B cell (primary cell): ENCODE measurements around the gene WT1.

Experiments used
- EZH2 ChIP-seq: IDR thresholded peaks from 2 replicates; pipeline ENCODE4 v1.6.1; 2012; ENCODE audit warnings: borderline replicate concordance, low read depth, mild to moderate bottlenecking, moderate library complexity, low read length; ENCODE audit not compliant: insufficient read depth, poor library complexity, severe bottlenecking
- TF ChIP-seq, protein P1 (sequence below): fragments of 200-600 bp; IDR thresholded peaks from one replicate; pipeline ENCODE4 v1.8.0; 2022; ENCODE audit warnings: antibody characterized with exemption, mild to moderate bottlenecking

DNA sequence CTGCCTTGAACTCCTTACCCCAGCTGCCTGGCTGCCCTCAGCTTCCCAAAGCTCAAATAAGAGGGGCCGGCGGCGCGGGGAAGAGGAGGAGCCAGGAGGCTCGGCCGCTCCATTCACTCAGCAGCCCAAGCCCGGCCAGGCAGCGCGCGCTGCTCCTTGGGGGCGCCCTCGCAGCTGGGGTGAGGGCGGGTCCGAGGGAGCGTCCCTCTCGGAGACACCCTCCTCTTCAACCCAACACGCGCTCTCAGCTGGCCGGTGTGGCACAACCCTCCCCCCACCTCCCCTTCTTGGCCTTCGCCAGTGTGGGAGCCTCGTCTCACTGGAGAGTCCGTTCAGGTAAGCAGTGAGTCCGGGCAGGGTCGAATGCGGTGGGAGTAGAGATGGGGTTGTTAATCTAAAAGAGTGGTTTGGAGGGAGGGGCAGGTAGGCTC, at the start of gene WT1:
- no peak for TF ChIP-seq EZH2
- TF ChIP-seq, protein P1, sequence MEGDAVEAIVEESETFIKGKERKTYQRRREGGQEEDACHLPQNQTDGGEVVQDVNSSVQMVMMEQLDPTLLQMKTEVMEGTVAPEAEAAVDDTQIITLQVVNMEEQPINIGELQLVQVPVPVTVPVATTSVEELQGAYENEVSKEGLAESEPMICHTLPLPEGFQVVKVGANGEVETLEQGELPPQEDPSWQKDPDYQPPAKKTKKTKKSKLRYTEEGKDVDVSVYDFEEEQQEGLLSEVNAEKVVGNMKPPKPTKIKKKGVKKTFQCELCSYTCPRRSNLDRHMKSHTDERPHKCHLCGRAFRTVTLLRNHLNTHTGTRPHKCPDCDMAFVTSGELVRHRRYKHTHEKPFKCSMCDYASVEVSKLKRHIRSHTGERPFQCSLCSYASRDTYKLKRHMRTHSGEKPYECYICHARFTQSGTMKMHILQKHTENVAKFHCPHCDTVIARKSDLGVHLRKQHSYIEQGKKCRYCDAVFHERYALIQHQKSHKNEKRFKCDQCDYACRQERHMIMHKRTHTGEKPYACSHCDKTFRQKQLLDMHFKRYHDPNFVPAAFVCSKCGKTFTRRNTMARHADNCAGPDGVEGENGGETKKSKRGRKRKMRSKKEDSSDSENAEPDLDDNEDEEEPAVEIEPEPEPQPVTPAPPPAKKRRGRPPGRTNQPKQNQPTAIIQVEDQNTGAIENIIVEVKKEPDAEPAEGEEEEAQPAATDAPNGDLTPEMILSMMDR, result no peak
